Endothelial cell (in vitro differentiated cells): ENCODE results near the gene MUC6. TPM values are rescaled to one million over a fixed set of nuclear protein-coding genes. Genes with fewer than 3 reads are reported as not detected.

Source experiments
- DNase-seq: peaks from one replicate; pipeline ENCODE4 v3.0.0; 2021; ENCODE audit warnings: low spot score
- H3K27ac Mint-ChIP-seq: one replicate; pipeline ENCODE4 v1.8.0; 2021; ENCODE audit warnings: mixed read lengths, inconsistent platforms; ENCODE audit not compliant: unreplicated experiment
- H3K27me3 Mint-ChIP-seq: one replicate; pipeline ENCODE4 v1.8.0; 2021; ENCODE audit warnings: mild to moderate bottlenecking, moderate library complexity, mixed read lengths, inconsistent platforms; ENCODE audit not compliant: unreplicated experiment
- H3K36me3 Mint-ChIP-seq: one replicate; pipeline ENCODE4 v1.8.0; 2021; ENCODE audit warnings: mild to moderate bottlenecking, low read depth, mixed read lengths, inconsistent platforms; ENCODE audit not compliant: unreplicated experiment
- H3K4me1 Mint-ChIP-seq: one replicate; pipeline ENCODE4 v1.8.0; 2021; ENCODE audit warnings: mild to moderate bottlenecking, mixed read lengths, inconsistent platforms; ENCODE audit not compliant: unreplicated experiment
- H3K4me3 Mint-ChIP-seq: one replicate; pipeline ENCODE4 v1.8.0; 2021; ENCODE audit warnings: mild to moderate bottlenecking, mixed read lengths, inconsistent platforms; ENCODE audit not compliant: unreplicated experiment
- H3K9me3 Mint-ChIP-seq: one replicate; pipeline ENCODE4 v1.8.0; 2021; ENCODE audit warnings: mixed read lengths, inconsistent platforms; ENCODE audit not compliant: unreplicated experiment
- total RNA-seq: library from RNA; stranded (reverse); fragmentation: NEBNext Ultra II Directional; extraction: Animal tissue kit (Norgen Biotek cat#: 25700); gene quantifications from one replicate; pipeline ENCODE4 v1.2.1, GENCODE V29; 2021; ENCODE audit not compliant: unreplicated experiment
- TF ChIP-seq, protein P1 (sequence below): fragments of 200-600 bp; sonication (generic); IDR thresholded peaks from one replicate; pipeline ENCODE4 v1.5.0; 2021; ENCODE audit warnings: antibody characterized with exemption; ENCODE audit not compliant: unreplicated experiment

Gene MUC6
- total RNA-seq, 1 donor from 2014 or later = not detected

DNA sequence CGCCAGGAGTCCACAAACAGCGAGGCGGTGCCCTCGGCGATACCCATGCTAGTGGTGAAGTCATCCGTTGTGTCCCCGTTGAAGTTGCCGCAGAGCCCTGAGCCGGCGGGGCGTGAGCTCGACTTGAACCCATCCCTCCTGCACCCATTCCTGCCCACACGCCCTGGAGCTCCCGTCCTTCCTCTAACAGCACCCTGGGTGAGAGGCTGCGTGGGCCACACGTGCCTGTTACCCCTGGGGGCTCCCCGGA, 8.3 kb downstream of the MUC6 start:
- no peak for DNase-seq
- H3K36me3 Mint-ChIP-seq = peaks cover 15% of the 10 kb centered on the region
- peaks cover 6% of the 10 kb centered on the region for H3K4me1 Mint-ChIP-seq
- TF ChIP-seq, protein P1, sequence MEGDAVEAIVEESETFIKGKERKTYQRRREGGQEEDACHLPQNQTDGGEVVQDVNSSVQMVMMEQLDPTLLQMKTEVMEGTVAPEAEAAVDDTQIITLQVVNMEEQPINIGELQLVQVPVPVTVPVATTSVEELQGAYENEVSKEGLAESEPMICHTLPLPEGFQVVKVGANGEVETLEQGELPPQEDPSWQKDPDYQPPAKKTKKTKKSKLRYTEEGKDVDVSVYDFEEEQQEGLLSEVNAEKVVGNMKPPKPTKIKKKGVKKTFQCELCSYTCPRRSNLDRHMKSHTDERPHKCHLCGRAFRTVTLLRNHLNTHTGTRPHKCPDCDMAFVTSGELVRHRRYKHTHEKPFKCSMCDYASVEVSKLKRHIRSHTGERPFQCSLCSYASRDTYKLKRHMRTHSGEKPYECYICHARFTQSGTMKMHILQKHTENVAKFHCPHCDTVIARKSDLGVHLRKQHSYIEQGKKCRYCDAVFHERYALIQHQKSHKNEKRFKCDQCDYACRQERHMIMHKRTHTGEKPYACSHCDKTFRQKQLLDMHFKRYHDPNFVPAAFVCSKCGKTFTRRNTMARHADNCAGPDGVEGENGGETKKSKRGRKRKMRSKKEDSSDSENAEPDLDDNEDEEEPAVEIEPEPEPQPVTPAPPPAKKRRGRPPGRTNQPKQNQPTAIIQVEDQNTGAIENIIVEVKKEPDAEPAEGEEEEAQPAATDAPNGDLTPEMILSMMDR = no peak
- H3K27me3 Mint-ChIP-seq = peaks cover 35% of the 10 kb centered on the region
- H3K27ac Mint-ChIP-seq = no peak overlapping the region
- H3K9me3 Mint-ChIP-seq = no peaks in the 10 kb centered on the region
- peak overlapping the region; percentile 59 for H3K4me3 Mint-ChIP-seq

DNA sequence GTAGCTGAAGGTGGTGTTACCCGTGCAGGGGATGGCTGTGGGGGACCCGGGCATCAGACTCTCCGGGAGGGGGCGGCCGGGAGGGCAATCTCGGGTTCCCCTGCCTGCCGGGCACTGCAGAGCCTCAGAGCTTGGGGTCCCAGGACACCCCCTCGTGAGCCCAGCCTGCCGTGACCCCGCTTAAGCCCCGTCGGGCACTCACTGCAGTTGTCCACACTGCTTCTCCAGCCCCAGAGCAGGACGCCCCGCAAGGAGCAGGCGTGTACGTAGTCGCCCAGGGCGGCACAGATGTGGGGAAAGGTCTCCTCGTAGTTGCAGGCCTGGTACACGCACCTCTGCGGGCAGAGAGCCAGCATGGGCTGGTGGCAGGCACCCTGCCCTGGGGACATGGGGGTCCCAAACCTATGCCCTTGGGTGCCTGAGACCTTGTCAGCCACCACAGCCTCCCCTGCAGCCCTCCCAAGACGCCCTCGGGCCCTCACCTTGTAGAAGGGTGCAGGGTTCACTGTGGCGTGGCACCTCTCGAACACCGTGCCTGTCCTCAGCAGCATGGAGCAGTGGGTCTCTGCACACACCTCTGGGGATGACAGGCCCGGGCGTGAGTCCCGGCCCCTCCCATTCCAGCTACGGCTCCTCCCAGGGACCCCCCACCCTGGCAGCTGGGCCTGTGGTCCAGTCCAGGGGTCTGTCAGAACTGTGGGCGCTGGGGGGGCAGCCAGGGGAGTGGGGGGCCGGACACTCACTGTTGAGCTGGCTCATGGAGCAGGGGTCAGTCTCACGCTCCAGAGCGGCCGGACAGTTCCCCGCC, 8.8 kb downstream of the MUC6 start:
- Mint-ChIP-seq H3K4me3 (no peak overlapping the region), H3K36me3 (peaks cover 21% of the 10 kb centered on the region), H3K4me1 (peaks cover 12% of the 10 kb centered on the region), H3K27ac (no peak overlapping the region), H3K9me3 (no peaks in the 10 kb centered on the region), H3K27me3 (peaks cover 35% of the 10 kb centered on the region)
- TF ChIP-seq, protein P1 = no peak
- no peak for DNase-seq

DNA sequence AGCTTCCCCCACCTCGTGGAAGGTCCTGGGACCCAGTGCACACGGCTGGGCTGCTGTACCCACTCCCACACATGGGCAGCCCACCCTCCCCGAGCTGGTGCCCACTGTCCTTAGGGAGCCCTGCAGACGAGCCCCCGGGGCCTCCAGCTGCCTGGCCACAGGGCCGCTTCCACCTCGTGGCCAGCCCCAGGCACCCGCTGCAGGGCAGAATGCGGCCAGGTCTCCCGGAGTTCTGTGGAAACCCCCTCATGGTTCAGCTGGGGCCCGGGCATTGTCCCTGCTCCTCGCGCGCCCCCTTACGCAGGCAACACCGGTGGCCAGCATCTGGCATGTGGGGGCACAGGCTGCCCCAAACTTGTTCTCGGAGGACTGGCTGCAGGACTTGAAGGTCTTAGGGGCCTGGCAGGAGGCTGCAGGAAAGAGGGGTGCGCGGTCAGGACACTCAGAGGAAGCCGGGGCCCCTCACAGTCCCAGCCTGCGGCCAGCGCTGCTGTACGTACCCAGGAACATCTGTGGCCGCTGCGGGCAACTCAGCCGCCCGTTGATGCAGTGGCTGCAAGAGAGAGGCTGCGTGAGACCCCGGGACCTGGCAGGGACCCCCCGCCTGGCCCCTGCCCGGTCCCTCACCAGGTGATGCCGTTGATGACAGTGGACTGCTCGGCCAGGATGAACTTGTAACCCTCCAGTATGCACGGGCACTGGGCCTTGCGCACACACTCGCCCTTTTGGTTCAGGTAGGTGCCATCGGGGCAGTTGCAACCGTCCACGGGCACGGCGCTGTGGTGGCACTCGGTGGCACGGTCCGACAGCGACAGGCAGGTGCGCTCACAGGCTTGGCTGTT, 9.7 kb downstream of the MUC6 start:
- TF ChIP-seq, protein P1 = no peak
- H3K27me3 Mint-ChIP-seq = peaks cover 30% of the 10 kb centered on the region
- H3K4me3 Mint-ChIP-seq = no peak overlapping the region
- DNase-seq = no peak
- peaks cover 7% of the 10 kb centered on the region for H3K4me1 Mint-ChIP-seq
- peaks cover 17% of the 10 kb centered on the region for H3K36me3 Mint-ChIP-seq
- H3K9me3 Mint-ChIP-seq = no peaks in the 10 kb centered on the region
- no peak overlapping the region for H3K27ac Mint-ChIP-seq

DNA sequence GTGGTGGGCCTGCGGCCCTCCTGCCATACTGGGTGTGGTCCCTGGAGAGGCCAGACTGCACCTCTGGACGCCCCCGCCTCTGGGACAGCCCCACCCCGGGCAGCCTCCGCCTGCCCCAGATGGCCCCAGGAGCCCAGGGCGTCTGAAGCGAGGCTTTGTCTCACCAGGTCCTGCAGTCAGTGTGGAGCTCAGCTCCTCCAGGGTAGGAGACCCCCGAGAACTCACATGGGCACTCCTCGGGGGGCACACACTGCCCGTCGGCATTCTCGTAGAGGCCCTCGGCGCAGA, 10.4 kb downstream of the MUC6 start:
- no peaks in the 10 kb centered on the region for H3K9me3 Mint-ChIP-seq
- TF ChIP-seq, protein P1 = no peak
- no peak overlapping the region for H3K4me3 Mint-ChIP-seq
- no peak overlapping the region for H3K27ac Mint-ChIP-seq
- peaks cover 17% of the 10 kb centered on the region for H3K36me3 Mint-ChIP-seq
- no peak for DNase-seq
- peaks cover 7% of the 10 kb centered on the region for H3K4me1 Mint-ChIP-seq
- H3K27me3 Mint-ChIP-seq = peaks cover 29% of the 10 kb centered on the region

DNA sequence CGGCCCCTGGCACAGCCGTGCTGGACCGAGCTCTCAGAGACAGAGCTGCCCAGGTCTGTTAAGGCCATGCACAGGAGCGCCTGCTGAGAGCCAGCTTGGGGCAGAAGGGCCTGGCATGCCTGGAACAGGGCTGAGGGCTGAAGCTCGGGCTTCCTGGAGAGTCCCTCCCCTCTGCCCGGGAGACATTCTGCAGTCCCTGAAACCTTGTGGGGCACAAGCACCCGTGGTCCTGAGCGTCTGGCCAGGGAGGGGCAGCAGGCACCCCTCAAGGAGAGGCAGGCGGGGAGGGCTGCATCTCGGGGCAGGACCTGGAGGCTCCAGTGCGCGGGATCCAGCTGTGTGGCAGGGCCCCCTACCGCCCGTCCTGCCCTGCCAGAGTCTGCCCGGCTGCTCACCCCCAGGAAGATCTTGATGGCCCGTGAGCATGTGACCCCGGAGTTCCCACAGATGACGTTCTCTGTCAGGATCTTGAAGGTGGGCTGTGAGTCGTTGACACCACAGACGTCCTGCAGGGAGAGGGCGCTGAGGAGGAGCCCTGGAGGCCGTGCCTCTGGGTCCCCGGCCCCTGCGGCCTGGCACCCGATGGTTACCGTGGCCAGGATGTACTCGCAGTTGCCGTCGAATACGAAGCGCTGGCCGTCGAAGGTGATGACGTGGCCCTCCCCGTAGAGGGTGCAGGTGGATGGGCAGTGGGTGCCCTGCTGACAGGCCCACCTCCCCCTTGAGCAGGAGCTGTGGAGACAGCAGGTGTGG, 10.9 kb downstream of the MUC6 start:
- Mint-ChIP-seq H3K27ac (no peak overlapping the region), H3K9me3 (no peaks in the 10 kb centered on the region), H3K27me3 (peaks cover 29% of the 10 kb centered on the region), H3K4me3 (no peak overlapping the region), H3K36me3 (peaks cover 17% of the 10 kb centered on the region), H3K4me1 (peaks cover 7% of the 10 kb centered on the region)
- TF ChIP-seq, protein P1 = no peak
- no peak for DNase-seq
